ENCODE results near the gene LIMK2.
"Not testable (repeated sequence)": the region's sequence is repeated elsewhere in the genome, so short reads cannot be mapped to it uniquely, and the experiment has no call there.

LIMK2 gene

DNA sequence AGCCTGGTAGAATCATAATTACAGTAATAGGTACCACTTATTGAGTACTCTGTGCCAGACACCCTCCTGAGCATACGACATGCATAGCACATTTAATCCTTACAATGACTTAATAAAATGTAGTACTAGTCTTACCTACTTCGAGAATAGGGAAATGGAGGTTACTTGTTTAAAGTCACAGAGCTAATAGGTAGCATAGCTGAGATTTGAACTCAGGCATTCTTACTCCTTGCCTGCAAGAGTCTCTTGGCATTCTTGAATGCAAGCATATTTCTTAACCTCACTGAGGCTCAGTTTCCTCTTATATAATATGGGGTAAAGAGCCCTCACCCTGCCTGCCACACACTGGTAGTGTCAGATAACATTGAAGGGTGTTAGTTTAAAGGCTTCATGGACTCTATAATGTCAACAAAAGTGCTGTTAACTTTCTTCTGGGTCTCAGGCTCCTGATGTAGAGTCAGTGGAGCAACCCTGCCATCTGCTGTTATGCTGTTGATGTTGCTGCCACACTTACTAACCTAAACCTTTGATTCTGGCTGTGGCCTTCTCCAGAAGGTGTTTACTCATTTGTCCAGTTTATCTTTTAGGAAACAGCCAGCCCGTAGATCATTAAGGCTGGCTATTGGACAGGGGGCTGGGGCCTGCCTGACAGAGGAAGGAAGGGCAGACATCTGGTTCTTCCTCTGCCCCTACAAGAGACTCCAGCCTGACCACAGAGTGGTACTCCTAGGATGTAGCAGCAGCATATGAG is 18.9 kb downstream of the LIMK2 start:
- no peak overlapping the region for H3K27ac ChIP-seq (ENCODE audit: low read depth, low read length)
- H3K9ac ChIP-seq (ENCODE audit: low read length), result no peak overlapping the region
- TF ChIP-seq, protein P1, sequence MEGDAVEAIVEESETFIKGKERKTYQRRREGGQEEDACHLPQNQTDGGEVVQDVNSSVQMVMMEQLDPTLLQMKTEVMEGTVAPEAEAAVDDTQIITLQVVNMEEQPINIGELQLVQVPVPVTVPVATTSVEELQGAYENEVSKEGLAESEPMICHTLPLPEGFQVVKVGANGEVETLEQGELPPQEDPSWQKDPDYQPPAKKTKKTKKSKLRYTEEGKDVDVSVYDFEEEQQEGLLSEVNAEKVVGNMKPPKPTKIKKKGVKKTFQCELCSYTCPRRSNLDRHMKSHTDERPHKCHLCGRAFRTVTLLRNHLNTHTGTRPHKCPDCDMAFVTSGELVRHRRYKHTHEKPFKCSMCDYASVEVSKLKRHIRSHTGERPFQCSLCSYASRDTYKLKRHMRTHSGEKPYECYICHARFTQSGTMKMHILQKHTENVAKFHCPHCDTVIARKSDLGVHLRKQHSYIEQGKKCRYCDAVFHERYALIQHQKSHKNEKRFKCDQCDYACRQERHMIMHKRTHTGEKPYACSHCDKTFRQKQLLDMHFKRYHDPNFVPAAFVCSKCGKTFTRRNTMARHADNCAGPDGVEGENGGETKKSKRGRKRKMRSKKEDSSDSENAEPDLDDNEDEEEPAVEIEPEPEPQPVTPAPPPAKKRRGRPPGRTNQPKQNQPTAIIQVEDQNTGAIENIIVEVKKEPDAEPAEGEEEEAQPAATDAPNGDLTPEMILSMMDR (IDR thresholded peaks at IDR 0.05; ENCODE audit: insufficient read depth, low read length, poor library complexity, severe bottlenecking), result peak; percentile 32
- no peak for TF ChIP-seq EZH2phosphoT487 (conservative IDR thresholded peaks at IDR 0.05; ENCODE audit: low read length)

DNA sequence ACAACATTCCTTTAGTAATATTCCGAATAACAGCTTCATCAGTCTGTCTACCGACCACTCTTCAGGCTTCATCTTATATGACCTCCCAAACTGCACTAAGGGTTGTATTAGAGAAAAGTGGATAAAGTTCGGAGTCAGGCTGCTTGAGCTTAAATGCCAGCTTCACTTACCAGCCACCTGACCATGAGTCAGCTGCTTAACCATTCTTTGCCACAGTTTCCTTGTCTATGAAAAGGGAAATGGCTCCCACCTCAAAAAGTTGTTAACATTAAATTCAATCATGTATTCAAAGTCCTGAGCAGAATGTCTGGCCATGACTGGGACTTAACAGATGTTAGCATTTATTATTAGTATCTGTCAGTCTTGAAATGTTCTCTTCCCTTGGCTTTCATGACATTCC is 20.9 kb downstream of the LIMK2 start:
- Histone ChIP-seq H4K20me1 (ENCODE audit: low read depth, low read length) (no peaks in the 10 kb centered on the region), H3K27me3 (ENCODE audit: low read length) (no peaks in the 10 kb centered on the region), H3K27ac (ENCODE audit: low read depth, low read length) (no peak overlapping the region), H3K9me3 (ENCODE audit: insufficient read depth, low read length) (no peaks in the 10 kb centered on the region), H3K4me2 (ENCODE audit: low read depth, low read length, poor library complexity, severe bottlenecking) (no peak overlapping the region), H3K9ac (ENCODE audit: low read length) (no peak overlapping the region), H3K9me2 (replicated peaks; ENCODE audit: insufficient read depth, low read length) (no peaks in the 10 kb centered on the region), H3K79me2 (ENCODE audit: insufficient read depth, low read length) (peaks cover 10% of the 10 kb centered on the region; the same call in 1 of the 2 replicates), H3F3A (ENCODE audit: insufficient read depth) (no peaks in the 10 kb centered on the region), H3K36me3 (ENCODE audit: low read length) (no peaks in the 10 kb centered on the region; the same call in 1 of the 2 replicates), H2AFZ (ENCODE audit: low read depth, low read length, severe bottlenecking) (no peak overlapping the region), H3K4me3 (ENCODE audit: insufficient read depth, low read length, poor library complexity, severe bottlenecking) (no peak overlapping the region)
- TF ChIP-seq EZH2phosphoT487 (conservative IDR thresholded peaks at IDR 0.05; ENCODE audit: low read length), result no peak
- TF ChIP-seq, protein P1 (IDR thresholded peaks at IDR 0.05; ENCODE audit: insufficient read depth, low read length, poor library complexity, severe bottlenecking), result no peak

More for the DNA sequence above, 18.9 kb downstream of the LIMK2 start:
- no peaks in the 10 kb centered on the region for H3K9me3 ChIP-seq (ENCODE audit: insufficient read depth, low read length)
- no peaks in the 10 kb centered on the region for H3K9me2 ChIP-seq (replicated peaks; ENCODE audit: insufficient read depth, low read length)
- H2AFZ ChIP-seq (ENCODE audit: low read depth, low read length, severe bottlenecking), result no peak overlapping the region
- H3K36me3 ChIP-seq (ENCODE audit: low read length), result no peaks in the 10 kb centered on the region; the same call in 1 of the 2 replicates
- peaks cover 10% of the 10 kb centered on the region; the same call in 1 of the 2 replicates for H3K79me2 ChIP-seq (ENCODE audit: insufficient read depth, low read length)
- H4K20me1 ChIP-seq (ENCODE audit: low read depth, low read length), result no peaks in the 10 kb centered on the region
- no peaks in the 10 kb centered on the region for H3F3A ChIP-seq (ENCODE audit: insufficient read depth)
- no peak overlapping the region for H3K4me3 ChIP-seq (ENCODE audit: insufficient read depth, low read length, poor library complexity, severe bottlenecking)
- H3K27me3 ChIP-seq (ENCODE audit: low read length), result no peaks in the 10 kb centered on the region
- no peak overlapping the region for H3K4me2 ChIP-seq (ENCODE audit: low read depth, low read length, poor library complexity, severe bottlenecking)

DNA sequence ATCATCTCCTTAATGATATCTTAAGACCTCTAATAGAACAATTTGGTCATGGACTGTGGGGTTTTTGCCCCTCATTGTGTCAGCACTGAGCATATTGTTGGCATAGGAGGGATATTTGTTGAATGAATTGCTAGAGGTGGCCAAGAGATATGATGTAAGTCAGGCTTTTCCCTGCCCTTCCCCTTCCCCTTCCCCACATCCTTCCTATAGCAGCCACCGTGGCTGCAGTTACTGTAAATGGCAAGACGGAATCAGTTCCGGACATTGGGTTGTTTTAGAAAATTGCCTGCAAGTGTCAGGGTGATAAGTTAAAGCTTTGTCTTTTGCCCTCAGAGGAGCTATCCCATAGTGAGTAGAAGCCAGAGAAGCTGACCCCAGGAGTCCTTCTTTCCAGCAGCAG is 23.0 kb downstream of the LIMK2 start:
- Histone ChIP-seq H2AFZ (ENCODE audit: low read depth, low read length, severe bottlenecking) (no peak overlapping the region), H3K36me3 (ENCODE audit: low read length) (no peaks in the 10 kb centered on the region; the same call in 1 of the 2 replicates), H4K20me1 (ENCODE audit: low read depth, low read length) (no peaks in the 10 kb centered on the region), H3F3A (ENCODE audit: insufficient read depth) (no peaks in the 10 kb centered on the region), H3K9me2 (replicated peaks; ENCODE audit: insufficient read depth, low read length) (no peaks in the 10 kb centered on the region), H3K27ac (ENCODE audit: low read depth, low read length) (no peak overlapping the region), H3K9ac (ENCODE audit: low read length) (no peak overlapping the region), H3K4me2 (ENCODE audit: low read depth, low read length, poor library complexity, severe bottlenecking) (no peak overlapping the region), H3K4me3 (ENCODE audit: insufficient read depth, low read length, poor library complexity, severe bottlenecking) (no peak overlapping the region), H3K9me3 (ENCODE audit: insufficient read depth, low read length) (no peaks in the 10 kb centered on the region), H3K79me2 (ENCODE audit: insufficient read depth, low read length) (peaks cover 14% of the 10 kb centered on the region; the same call in 1 of the 2 replicates), H3K27me3 (ENCODE audit: low read length) (no peaks in the 10 kb centered on the region)
- no peak for TF ChIP-seq EZH2phosphoT487 (conservative IDR thresholded peaks at IDR 0.05; ENCODE audit: low read length)
- TF ChIP-seq, protein P1 (IDR thresholded peaks at IDR 0.05; ENCODE audit: insufficient read depth, low read length, poor library complexity, severe bottlenecking), result no peak

DNA sequence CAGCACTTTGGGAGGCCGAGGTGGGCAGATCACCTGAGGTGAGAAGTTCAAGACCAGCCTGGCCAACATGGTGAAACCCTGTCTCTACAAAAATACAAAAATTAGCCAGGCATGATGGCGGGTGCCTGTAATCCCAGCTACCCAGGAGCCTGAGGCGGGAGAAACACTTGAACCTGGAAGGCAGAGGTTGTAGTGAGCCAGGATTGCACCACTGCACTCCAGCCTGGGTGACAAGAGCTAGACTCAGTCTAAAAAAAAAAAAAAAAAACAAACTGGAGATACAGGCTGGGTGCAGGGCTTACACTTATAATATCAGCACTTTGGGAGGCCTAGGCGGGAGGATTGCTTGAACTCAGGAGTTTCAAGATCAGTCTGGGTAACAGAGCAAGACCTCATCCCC is 23.9 kb downstream of the LIMK2 start:
- H3K27me3 ChIP-seq (ENCODE audit: low read length); H3K9ac ChIP-seq (ENCODE audit: low read length); H3K4me2 ChIP-seq (ENCODE audit: low read depth, low read length, poor library complexity, severe bottlenecking); H3K36me3 ChIP-seq (ENCODE audit: low read length); H3F3A ChIP-seq (ENCODE audit: insufficient read depth); H3K4me3 ChIP-seq (ENCODE audit: insufficient read depth, low read length, poor library complexity, severe bottlenecking); H3K9me3 ChIP-seq (ENCODE audit: insufficient read depth, low read length); H2AFZ ChIP-seq (ENCODE audit: low read depth, low read length, severe bottlenecking); H3K9me2 ChIP-seq (replicated peaks; ENCODE audit: insufficient read depth, low read length); H4K20me1 ChIP-seq (ENCODE audit: low read depth, low read length); H3K27ac ChIP-seq (ENCODE audit: low read depth, low read length): not testable (repeated sequence)
- peaks cover 17% of the 10 kb centered on the region; the same call in 1 of the 2 replicates for H3K79me2 ChIP-seq (ENCODE audit: insufficient read depth, low read length)

All from SU-DHL-6 (cell line).